Mesendoderm (in vitro differentiated cells): ENCODE results near the gene ZNF565.

Experiments used
- DNase-seq: peaks from one replicate; pipeline ENCODE4 v3.0.0; 2013
- H2AK5ac ChIP-seq: 2 replicates; pipeline ENCODE4 v1.6.1; 2013; ENCODE audit warnings: low read length, inconsistent platforms
- H2BK120ac ChIP-seq: 2 replicates; pipeline ENCODE4 v1.6.1; 2013; ENCODE audit warnings: low read depth, mild to moderate bottlenecking, low read length, moderate library complexity, mixed read lengths
- H2BK15ac ChIP-seq: replicated peaks from 2 replicates; pipeline ENCODE4 v1.6.1; 2013; ENCODE audit warnings: low read depth, mild to moderate bottlenecking, moderate library complexity
- H2BK5ac ChIP-seq: 2 replicates; pipeline ENCODE4 v1.6.1; 2013; ENCODE audit warnings: low read length, inconsistent platforms
- H3K18ac ChIP-seq: 2 replicates; pipeline ENCODE4 v1.6.1; 2013; ENCODE audit warnings: mild to moderate bottlenecking, low read length, mixed read lengths
- H3K23ac ChIP-seq: one replicate; pipeline ENCODE4 v1.6.1; 2013; ENCODE audit warnings: low read length
- H3K27ac ChIP-seq: 2 replicates; pipeline ENCODE4 v1.5.1; 2013; ENCODE audit warnings: low read depth, mild to moderate bottlenecking, inconsistent platforms, low read length, moderate library complexity
- H3K27me3 ChIP-seq: 2 replicates; pipeline ENCODE4 v1.6.1; 2013; ENCODE audit warnings: low read length, control low read depth, mild to moderate bottlenecking, inconsistent platforms; ENCODE audit not compliant: insufficient read depth, poor library complexity
- H3K36me3 ChIP-seq: 2 replicates; pipeline ENCODE4 v1.6.1; 2013; ENCODE audit warnings: low read length, inconsistent platforms; ENCODE audit not compliant: control insufficient read depth, insufficient read depth
- H3K4ac ChIP-seq: one replicate; pipeline ENCODE4 v1.6.1; 2013; ENCODE audit warnings: low read depth, mild to moderate bottlenecking, low read length, moderate library complexity
- H3K4me1 ChIP-seq: 2 replicates; pipeline ENCODE4 v1.6.1; 2013; ENCODE audit warnings: low read depth, low read length, inconsistent platforms; ENCODE audit not compliant: control insufficient read depth
- H3K4me2 ChIP-seq: 2 replicates; pipeline ENCODE4 v1.6.1; 2013; ENCODE audit warnings: low read length
- H3K4me3 ChIP-seq: 2 replicates; pipeline ENCODE4 v1.5.1; 2013; ENCODE audit warnings: mild to moderate bottlenecking, low read length
- H3K56ac ChIP-seq: one replicate; pipeline ENCODE4 v1.6.1; 2013; ENCODE audit warnings: low read length
- H3K79me1 ChIP-seq: 2 replicates; pipeline ENCODE4 v1.6.1; 2013; ENCODE audit warnings: low read length, inconsistent platforms
- H3K79me2 ChIP-seq: 2 replicates; pipeline ENCODE4 v1.6.1; 2013; ENCODE audit warnings: mild to moderate bottlenecking, low read length; ENCODE audit not compliant: control insufficient read depth, insufficient read depth
- H3K9ac ChIP-seq: 2 replicates; pipeline ENCODE4 v1.6.1; 2013; ENCODE audit warnings: low read length, inconsistent platforms
- H4K5ac ChIP-seq: one replicate; pipeline ENCODE4 v1.6.1; 2013; ENCODE audit warnings: low read length
- H4K8ac ChIP-seq: one replicate; pipeline ENCODE4 v1.6.1; 2013; ENCODE audit warnings: low read depth, mild to moderate bottlenecking, control low read depth, low read length, moderate library complexity
- WGBS: extraction: QIAGEN DNeasy Blood & Tissue Kit; methylation state at CpG from one replicate; pipeline ENCODE4 v1.1.7; 2013; ENCODE audit warnings: low lambda C conversion rate, missing lambda C conversion rate; ENCODE audit not compliant: insufficient coverage; ENCODE audit errors: extremely low coverage; 5-methylcytosine and 5-hydroxymethylcytosine counted together

ZNF565 gene

DNA sequence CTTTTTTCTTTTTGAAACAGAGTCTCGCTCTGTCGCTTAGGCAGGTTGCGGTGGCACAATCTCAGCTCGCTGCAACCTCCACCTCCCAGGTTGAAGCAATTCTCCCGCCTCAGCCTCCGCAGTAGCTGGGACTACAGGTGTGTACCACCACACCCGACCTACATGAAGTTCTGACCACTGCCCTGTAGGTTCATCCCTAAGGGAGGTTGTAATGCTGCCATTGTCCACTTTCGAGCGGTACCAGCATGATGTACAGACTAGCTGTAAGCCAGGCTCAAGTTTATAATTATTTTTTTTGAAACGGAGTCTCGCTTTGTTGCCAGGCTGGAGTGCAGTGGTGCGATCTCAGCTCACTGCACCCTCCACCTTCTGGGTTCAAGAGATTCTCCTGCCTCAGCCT lies 50.7 kb downstream of the ZNF565 start:
- no peak overlapping the region for H3K56ac ChIP-seq
- H4K5ac ChIP-seq = no peak overlapping the region
- H3K27ac ChIP-seq = no peak overlapping the region
- no peaks in the 10 kb centered on the region for H3K27me3 ChIP-seq
- no peaks in the 10 kb centered on the region for H3K79me2 ChIP-seq
- DNase-seq = no peak
- no peak overlapping the region for H3K4ac ChIP-seq
- H2BK120ac ChIP-seq = no peak overlapping the region
- H3K4me3 ChIP-seq = no peak overlapping the region
- no peak overlapping the region for H4K8ac ChIP-seq
- no peak overlapping the region for H3K23ac ChIP-seq
- H3K4me1 ChIP-seq = peaks cover 5% of the 10 kb centered on the region
- no peak overlapping the region for H3K4me2 ChIP-seq
- no peak overlapping the region for H2AK5ac ChIP-seq
- H3K9ac ChIP-seq = no peak overlapping the region
- H3K79me1 ChIP-seq = no peaks in the 10 kb centered on the region
- H3K36me3 ChIP-seq = no peaks in the 10 kb centered on the region
- no peak overlapping the region for H2BK5ac ChIP-seq
- WGBS = no CpG with 5 or more reads among the region's 12 CpGs
- no peak overlapping the region for H3K18ac ChIP-seq
- H2BK15ac ChIP-seq = no peak overlapping the region

DNA sequence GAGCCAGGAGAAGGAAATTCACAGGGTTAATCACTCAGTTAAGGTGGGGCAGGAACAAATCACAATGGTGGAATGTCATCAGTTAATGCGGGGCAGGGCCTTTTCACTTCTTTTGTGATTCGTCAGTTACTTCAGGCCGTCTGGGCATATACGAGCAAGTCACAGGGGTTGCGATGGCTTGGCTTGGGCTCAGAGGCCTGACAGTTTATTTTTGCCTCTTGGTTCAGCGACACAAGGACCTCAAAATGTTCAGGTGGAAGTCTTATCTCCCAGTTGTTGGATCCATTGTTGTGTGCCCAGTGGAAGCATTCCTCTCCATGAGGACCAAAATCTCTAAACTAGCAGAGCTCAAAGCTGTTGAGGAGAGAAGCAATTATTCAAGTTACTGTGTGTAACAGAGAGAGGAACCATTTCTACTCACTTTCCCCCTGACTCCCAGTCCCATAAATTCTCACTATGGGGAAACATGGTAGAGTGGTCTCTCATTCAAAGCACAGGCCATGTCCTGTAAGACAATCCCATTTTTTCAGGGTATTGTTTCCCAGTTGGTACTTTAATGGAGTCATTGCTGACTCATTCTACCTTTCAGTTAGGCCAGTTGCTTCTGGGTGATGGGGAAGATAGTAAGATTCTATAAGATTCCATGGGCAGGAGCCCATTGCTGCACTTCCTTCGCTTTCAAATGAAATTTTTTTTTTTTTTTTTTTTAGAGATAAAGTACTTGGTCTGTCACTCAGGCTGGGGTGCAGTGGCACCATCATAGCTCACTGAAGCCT lies 53.5 kb downstream of the ZNF565 start:
- DNase-seq = peak; percentile 51
- Histone ChIP-seq H3K79me1 (no peaks in the 10 kb centered on the region), H2BK120ac (no peak overlapping the region), H3K56ac (peak overlapping the region; percentile 85), H3K4me2 (no peak overlapping the region), H3K4me1 (peaks cover 5% of the 10 kb centered on the region), H3K9ac (peak overlapping the region; percentile 56), H3K4me3 (no peak overlapping the region), H3K36me3 (no peaks in the 10 kb centered on the region), H2BK5ac (peak overlapping the region; percentile 2), H3K23ac (no peak overlapping the region), H3K4ac (no peak overlapping the region), H3K79me2 (no peaks in the 10 kb centered on the region), H4K5ac (peak overlapping the region; percentile 5), H2BK15ac (no peak overlapping the region), H4K8ac (no peak overlapping the region), H2AK5ac (peak overlapping the region; percentile 96), H3K18ac (peak overlapping the region; percentile 65), H3K27me3 (no peaks in the 10 kb centered on the region), H3K27ac (peak overlapping the region; percentile 68)
- WGBS = no CpG with 5 or more reads among the region's 7 CpGs

DNA sequence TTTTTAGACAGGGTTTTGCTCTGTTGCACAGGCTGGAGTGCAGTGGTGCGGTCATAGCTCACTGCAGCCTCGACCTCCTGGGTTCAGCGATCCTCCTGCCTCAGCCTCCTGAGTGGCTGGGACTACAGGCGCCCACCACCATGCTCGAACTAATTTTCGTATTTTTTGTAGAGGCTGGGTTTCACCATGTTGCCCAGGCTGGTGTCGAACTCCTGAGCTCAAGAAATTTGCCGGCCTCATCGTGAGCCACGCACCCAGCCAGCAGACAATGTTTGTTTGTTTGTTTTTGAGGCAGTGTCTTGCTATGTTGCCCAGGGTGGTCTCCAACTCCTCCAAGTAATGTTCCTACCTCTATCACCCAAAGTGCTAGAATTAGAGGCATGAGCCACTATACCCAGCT lies 61.3 kb downstream of the ZNF565 start:
- H2BK5ac ChIP-seq = no peak overlapping the region
- H2BK15ac ChIP-seq = no peak overlapping the region
- no peaks in the 10 kb centered on the region for H3K27me3 ChIP-seq
- no peak overlapping the region for H3K9ac ChIP-seq
- no peak for DNase-seq
- H3K23ac ChIP-seq = no peak overlapping the region
- no peak overlapping the region for H2BK120ac ChIP-seq
- H3K27ac ChIP-seq = no peak overlapping the region
- WGBS = no CpG with 5 or more reads among the region's 10 CpGs
- H3K4ac ChIP-seq = no peak overlapping the region
- no peak overlapping the region for H3K56ac ChIP-seq
- no peak overlapping the region for H3K4me2 ChIP-seq
- H3K79me2 ChIP-seq = no peaks in the 10 kb centered on the region
- H3K79me1 ChIP-seq = no peaks in the 10 kb centered on the region
- peaks cover 4% of the 10 kb centered on the region for H3K36me3 ChIP-seq
- no peak overlapping the region for H3K4me3 ChIP-seq
- no peak overlapping the region for H2AK5ac ChIP-seq
- H4K8ac ChIP-seq = no peak overlapping the region
- H3K4me1 ChIP-seq = no peaks in the 10 kb centered on the region
- no peak overlapping the region for H3K18ac ChIP-seq
- H4K5ac ChIP-seq = no peak overlapping the region

DNA sequence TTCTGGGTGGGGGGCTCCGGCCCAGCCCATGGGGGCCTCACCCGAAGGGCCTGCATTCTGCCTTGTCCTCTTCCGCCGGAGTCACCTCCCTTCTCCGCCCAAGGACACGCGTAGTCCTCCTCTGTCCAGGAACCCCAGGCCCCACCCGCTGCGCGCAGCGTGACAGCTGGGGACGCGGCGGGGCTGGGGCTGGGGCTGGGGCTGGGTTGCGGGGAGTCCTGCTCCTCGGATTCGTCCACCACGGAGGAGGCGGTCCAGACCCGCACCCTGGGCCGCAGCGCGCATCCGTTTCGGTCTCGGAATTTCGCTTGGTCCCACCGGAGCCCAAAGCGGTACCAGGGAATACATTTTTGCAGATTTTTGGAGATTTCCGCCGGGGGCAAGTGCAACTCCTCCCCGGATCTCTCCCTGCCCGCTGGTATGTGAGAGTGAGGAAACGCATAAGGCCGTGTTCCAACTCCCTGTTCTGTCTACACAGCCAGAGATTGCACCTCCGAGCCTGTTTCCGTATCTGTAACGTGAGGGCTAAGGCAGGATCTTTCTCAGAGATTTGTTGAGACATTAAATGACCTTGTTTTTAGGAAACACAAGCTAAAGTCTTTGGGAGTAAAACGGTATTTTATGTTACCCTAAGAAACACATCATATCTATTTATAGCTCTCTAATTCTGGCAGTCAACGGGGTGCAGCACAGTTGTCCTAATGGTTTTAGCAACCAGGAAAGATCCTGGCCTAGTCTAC lies 61.9 kb downstream of the ZNF565 start, which contains the start of gene COX7A1:
TSS of gene COX7A1 (minus strand) at position 96 of the 740 bp plus-strand sequence. CDS start at position 56, 40 bp downstream.
- Histone ChIP-seq H4K8ac (no peak within 1 kb of the TSS), H3K23ac (no peak within 1 kb of the TSS), H3K79me2 (no peaks in the 10 kb centered on the region), H3K4me3 (no peak within 1 kb of the TSS), H3K36me3 (peaks cover 4% of the 10 kb centered on the region), H3K27ac (no peak within 1 kb of the TSS), H2AK5ac (no peak within 1 kb of the TSS), H3K9ac (no peak within 1 kb of the TSS), H3K79me1 (no peaks in the 10 kb centered on the region), H3K56ac (no peak within 1 kb of the TSS), H4K5ac (no peak within 1 kb of the TSS), H3K4me2 (no peak within 1 kb of the TSS), H3K4ac (no peak within 1 kb of the TSS), H3K27me3 (no peaks in the 10 kb centered on the region), H2BK15ac (no peak within 1 kb of the TSS), H2BK5ac (no peak within 1 kb of the TSS), H3K4me1 (no peaks in the 10 kb centered on the region), H3K18ac (no peak within 1 kb of the TSS), H2BK120ac (no peak within 1 kb of the TSS)
- no peak for DNase-seq
- WGBS = no CpG with 5 or more reads among the region's 40 CpGs

GRCh38 chr19:36152019-36152351 lies 62.5 kb downstream of the ZNF565 start:
- Histone ChIP-seq H3K79me2 (no peaks in the 10 kb centered on the region), H3K4me3 (no peak overlapping the region), H3K4me1 (no peaks in the 10 kb centered on the region), H4K5ac (no peak overlapping the region), H3K56ac (no peak overlapping the region), H3K4me2 (no peak overlapping the region), H2BK15ac (no peak overlapping the region), H3K18ac (no peak overlapping the region), H3K4ac (no peak overlapping the region), H3K9ac (no peak overlapping the region), H3K79me1 (no peaks in the 10 kb centered on the region), H2BK5ac (no peak overlapping the region), H3K36me3 (peaks cover 4% of the 10 kb centered on the region), H3K27ac (no peak overlapping the region), H3K27me3 (no peaks in the 10 kb centered on the region), H3K23ac (no peak overlapping the region), H2BK120ac (no peak overlapping the region), H4K8ac (no peak overlapping the region), H2AK5ac (no peak overlapping the region)
- no peak for DNase-seq
- WGBS = no CpG with 5 or more reads among the region's 16 CpGs
